NCI-H1105 (cell line): ENCODE data around the gene TUBA4B.

Experiments
- DNase-seq: peaks from one replicate; lab custom pipeline; 2025; lab: John Stamatoyannopoulos, UW

TUBA4B gene

DNA sequence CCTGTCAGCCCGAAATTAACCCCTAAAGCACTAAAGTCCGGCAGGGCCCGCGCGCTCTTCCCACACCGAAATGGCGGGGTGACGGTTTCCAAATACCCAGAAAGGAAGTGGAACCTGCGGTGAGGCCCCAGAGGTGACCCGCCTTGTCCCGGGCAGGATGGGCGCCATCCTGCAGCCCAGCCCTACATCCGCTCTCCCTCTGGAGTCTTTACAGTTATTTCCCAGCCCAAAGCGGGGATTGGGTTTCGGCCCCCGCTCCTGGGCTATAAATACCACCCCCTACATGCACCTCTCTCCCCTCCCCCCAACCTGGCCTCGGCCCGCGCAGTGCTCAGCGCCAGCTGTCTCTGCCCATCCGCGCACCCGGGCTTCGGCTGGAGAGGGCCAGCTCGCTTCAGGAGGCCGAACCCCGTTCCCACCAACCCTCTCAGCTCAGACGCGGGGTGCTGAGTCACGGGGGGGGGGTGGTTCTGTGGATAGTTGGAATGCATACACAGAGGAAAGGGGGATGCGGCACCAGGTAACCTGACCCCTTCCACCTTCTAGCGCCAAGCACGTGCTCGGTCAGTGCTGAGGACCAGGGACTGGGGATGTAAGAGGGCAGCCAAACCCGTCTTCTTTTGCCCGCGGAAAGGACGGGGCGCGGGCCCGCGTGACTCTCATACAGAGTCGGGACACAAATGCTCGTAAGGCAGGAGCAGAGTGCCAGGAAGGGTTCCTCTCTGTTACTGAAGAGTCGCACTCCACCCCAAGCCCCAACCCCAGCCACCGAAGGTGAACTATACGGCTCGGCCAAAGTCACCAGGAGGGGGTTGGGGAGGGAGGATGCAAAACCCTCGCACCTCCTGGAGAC, at the start of gene TUBA4B:
Gene TUBA4B (plus strand): TSS at position 344 of the 853 bp plus-strand sequence. CDS start 165 bp downstream, at position 509.
- DNase-seq, result no peak

DNA sequence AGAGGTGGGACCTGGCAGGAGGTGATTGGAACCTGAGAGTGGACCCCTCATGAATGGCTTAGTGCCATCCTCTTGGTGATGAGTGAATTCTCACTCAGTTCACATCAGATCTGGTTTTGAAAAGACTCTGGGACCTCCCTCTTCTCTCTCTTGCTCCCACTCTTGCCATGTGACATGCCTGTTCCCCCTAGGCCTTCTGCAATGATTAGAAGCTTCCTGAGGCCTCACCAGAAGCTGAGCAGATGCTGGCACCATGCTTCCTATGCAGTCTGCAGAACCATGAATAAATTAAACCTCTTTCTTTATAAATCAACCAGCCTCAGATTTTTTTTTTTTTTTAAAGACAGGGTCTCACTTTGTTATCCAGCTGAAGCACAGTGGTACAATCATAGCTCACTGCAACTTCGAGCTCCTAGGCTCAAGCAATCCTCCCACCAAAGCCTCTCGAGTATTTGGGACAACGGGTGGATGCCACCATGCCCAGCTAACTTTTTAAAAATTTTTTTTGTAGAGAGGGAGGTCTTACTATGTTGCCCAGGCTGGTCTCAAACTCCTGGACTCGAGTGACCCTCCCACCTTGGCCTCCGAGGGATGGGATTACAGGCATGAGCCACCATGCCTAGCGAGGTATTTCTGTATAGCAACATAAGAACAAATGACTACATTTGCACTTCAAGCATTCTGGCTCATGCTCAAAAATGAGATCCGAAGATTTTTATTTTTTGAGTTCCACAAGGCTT, 48.4 kb upstream of the TUBA4B start:
- no peak for DNase-seq

DNA sequence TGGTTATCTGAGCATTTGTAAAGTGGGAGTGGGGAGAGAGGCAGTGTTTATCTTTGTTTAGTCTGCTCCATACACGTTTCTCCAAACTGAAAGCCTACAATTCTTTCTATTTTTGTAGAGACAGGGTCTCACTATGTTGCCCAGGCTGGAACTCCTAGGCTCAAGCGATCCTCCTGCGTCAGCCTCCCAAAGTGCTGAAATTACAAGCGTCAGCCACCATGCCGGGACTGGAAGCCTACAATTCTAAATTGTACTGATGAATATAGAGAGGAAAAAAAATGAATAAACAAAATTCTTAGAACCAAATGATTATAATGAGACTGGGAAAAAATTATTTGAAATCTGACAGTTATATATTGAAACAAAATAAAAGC, 47.9 kb upstream of the TUBA4B start:
- DNase-seq, result no peak

DNA sequence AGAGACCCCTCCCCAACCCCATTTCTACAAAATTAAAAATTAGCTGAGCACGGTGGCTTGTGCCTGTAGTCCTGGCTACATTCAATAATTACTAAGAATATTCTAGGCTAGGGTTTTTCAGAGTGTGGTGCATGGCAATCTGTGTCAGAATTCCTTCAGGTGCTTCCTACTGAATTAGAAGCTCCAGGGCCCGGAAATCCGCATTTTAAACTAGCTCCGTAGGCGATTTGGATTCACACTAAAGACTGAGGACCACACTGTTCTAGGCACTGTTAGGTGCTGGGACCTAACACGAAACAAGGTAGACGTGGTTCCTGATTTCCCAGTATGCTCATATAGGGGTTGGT, 47.1 kb upstream of the TUBA4B start:
- no peak for DNase-seq

DNA sequence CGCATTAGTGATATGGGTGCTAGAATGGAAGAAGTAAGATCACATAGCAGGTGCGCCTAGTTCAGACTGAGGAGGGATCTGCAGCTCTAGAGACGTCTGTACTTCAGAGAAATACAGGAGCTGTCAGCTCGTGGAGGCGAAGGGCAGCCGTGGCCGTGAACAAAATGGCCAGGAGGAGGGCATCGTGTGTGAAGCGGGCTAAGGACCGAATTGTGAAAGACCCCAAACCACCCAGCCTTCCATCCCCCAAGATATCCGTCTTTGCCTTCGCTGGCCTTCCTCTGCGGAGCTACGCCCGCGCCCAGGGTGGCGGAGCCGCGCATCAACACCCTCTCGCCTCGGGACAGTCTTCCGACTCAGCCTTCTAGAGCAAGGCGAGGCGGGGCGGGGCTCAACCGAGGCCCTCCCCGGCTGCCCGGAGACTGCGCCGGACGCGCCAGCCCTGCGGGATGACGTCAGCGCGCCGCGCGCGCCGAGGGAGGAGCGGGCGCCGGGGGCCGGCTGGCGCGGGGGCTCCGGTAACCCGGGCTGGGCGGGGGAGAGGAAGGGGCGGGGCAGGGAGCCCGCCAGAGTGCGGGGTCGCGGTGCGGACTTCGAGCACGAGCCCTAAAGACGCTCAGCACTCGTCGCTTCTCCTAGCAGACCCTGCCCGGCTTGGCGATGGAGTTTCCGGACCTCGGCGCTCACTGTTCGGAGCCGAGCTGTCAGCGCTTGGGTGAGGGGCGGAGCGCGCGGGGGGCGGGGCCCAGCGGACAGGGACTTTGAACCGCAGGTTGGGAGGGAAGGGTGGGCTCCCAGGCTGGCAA, 46.5 kb upstream of the TUBA4B start, which contains the start of gene ZFAND2B:
Gene ZFAND2B (plus strand): TSS at position 455 of the 806 bp plus-strand sequence. CDS start 206 bp downstream, at position 661.
- peak; percentile 89 for DNase-seq

DNA sequence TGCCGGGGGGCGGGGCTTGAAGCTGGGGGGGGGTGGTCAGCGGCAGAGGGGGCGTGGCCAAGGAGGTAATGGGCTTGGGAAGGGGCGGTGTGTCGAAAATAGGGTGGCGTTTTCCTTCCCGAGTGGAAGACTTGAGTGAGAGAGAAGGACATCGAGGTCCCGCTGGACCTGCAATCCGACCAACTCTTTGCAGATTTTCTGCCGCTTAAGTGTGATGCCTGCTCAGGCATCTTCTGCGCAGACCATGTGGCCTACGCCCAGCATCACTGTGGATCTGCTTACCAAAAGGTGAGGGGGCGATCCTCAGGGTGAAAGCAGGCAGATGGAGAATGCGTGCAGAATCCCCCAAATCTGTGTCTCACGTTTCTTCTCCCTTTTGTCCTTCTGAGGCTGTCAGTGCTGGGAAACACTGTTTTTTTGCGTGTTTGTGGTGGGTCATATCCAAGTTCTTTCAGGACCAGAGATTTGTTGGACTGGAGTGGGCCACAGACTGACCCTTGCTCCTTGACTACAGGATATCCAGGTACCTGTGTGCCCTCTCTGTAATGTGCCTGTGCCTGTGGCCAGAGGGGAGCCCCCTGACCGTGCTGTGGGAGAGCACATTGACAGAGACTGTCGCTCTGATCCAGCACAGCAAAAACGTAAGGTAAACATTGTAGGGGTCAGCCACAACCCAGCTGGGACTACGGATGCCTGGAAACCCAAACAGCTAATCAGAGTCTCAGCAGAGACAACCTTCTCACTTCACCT, 45.7 kb upstream of the TUBA4B start:
- DNase-seq, result no peak

DNA sequence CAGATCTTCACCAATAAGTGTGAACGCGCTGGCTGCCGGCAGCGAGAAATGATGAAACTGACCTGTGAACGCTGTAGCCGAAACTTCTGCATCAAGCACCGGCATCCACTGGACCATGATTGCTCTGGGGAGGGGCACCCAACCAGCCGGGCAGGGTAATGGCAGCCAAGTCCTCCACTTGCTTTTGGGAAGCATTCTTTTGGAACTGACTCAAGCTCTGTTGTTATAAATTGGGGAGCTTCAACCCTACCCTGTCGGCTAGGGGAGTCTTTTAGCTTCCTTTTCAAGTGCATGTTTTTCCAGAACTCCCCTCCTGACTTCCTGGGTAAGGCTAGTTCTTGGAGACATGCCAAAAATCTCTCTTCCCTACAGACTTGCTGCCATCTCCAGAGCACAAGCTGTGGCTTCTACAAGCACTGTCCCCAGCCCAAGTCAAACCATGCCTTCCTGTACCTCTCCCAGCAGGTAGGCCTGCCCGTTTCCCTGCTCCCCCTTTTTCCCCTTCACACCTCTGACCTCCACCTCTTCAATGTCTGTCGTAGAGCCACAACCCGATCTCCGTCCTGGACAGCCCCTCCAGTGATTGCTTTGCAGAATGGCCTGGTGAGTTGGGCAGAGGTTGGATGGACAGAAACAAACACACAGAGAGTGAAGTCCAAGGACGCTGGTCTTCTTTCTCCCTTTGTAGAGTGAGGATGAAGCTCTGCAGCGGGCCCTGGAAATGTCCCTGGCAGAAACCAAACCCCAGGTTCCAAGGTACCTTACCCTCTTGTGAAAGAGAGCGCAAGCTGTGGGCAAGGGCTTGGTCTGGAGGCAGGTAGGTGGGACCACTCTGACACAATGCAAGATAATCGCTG, 44.9 kb upstream of the TUBA4B start:
- peak; percentile 19 for DNase-seq

DNA sequence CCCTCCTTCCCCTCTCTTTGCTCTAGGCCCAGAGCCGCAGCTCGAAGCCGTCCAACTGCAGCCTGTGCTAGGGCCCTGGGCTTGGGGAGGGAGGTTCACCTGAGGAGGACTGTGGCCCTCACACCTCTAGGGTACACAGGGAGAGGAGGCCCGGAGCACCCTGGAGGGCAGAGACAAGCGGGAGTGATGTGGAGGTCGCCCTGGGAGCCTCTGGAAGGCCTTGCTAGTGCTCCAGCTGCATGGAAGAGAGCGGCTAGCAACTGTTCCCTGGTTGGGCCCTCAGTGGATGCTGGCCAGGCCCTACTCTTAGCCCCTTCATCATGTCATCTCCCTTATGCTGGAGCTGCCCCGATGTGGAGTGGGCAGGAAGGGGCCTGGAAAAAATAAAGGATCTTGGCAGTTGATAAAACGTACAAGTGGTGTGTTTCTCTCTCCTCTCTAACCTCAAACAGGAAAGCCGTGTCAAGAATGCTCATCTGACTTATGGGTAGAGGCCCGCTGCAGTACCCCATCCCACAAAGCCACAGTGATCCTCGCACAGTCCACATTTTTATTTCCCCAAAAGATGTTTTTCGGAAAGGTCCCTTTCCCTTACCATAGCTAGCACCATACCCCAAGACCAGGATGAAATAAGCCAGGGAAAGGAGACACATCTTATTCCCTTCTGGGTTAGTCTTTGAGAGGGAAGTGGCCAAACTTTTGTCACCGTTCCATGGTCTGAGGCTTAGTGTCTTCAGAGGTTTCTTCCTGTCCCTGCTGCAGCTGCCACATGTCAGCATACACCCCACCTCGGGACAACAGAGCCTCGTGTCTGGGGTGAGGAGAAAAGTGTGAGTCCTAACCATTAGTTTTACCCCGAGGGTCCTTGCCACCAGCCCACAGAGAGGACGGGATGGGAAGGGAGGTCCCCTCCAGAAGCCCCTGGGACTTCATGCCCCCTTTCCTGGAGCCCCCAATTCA, 43.5 kb upstream of the TUBA4B start:
- DNase-seq, result no peak

DNA sequence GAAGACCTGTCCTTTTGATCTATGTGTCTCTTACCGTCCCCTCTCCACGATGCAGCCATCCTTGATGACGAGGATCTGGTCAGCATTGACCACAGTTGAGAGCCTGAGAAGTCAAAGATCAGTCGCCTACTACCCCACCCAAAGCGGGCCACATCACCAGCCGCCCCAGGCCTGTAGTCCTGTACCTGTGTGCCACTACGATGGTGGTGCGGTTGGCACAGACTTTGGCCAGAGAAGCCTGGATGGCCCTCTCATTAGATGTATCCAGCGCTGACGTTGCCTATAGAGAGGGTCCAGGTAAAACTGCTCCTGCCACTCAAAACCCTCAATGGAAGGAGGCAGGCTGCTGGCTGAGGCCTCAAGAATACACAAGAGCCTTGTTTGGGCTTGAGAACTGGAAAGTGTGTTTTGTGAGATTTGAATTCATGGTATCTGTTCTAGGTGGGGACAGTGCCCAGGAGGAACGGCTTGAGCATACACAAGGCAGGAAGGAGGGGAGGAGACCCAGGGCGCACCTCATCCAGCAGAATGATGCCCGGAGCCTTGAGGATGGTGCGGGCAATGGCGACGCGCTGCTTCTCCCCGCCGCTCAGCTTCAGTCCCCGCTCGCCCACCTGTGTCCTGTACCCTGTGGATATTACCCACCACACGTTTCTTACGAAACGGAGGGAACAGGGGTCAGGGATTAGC, 42.7 kb upstream of the TUBA4B start:
- DNase-seq, result no peak

DNA sequence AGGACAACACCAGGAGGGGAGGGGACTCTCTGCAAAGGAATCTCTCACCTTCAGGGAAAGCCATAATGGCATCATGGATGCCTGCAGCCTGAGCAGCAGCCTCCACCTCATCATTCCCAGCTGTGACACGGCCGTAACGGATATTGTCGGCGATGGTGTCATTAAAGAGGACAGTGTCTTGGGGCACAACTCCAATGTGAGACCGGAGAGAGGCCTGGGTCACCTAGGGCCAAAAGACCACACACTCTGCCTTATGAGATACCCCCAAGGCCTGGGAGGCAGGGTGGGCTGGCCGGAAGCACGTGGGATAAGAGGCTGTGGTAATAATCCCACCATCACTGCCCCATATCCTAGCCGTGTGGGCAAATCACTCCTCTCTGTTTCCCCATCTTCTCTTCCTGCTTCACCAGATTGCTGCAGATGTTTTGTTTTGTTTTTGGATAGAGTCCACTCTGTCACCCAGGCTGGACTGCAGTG, 42.1 kb upstream of the TUBA4B start:
- DNase-seq, result no peak

DNA sequence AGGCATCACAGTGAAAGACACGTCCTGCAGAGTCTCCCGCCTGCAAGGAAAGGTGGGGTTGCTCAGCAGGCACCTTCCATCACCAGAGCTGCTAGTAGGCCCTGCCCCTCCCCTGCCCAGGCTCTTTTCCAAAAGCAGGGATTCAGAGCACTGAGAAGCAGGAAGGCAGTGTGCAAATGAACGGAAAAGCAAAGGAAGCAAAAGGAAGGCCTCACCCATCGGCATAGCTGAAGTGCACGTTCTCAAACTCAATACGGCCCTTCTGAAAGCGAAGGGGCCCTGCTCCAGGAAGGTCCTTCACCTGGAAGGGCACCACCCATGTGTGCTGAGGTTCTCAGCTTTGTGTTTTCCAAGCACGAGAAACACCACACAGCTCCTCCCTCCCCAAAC, 40.0 kb upstream of the TUBA4B start:
- no peak for DNase-seq

DNA sequence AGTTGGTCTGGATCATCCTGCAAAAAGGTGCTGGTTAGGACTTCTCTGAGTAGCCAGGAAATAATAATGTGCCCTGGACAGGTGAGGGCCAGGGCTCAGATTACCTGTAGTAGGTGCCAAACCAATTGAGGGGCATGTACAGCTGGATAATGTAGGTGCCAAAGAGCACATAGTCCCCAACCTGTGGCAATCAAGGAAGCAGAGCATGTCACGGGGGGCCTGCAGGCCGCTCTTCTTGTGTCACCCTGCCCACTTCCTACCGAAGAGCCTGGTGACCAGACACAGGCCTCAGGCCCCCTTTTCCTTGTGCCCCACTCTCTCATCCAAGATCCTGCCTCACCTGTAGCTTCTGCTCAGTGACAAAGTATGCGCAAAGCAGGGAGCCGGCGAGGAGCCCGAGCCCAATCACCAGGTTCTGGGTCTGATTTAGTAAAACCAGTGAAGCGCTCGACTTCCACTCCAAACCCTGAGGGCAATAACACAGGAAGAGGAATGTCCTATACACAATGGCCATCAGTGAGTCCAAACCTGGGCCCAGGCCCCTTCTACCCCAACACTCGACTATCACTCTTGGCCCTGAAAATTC, 39.5 kb upstream of the TUBA4B start:
- no peak for DNase-seq

DNA sequence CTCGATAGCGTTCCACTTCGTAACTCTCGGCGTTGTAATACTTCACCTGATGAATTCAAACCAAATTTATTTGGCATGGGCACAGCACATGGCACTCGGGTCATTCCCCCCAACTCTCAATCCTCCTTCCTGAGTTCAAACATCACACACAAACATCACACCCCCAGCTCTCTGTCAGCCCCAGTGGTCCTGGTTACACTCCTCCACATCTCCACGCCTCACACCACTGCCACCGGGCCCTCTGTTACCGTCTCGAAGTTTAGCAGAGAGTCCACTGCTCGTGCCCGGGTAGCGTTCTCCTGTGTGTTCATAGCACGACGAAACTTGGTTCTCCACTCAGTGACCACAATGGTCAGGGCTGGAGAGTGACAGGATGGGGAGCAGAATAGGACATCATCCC, 38.9 kb upstream of the TUBA4B start:
- DNase-seq, result no peak

DNA sequence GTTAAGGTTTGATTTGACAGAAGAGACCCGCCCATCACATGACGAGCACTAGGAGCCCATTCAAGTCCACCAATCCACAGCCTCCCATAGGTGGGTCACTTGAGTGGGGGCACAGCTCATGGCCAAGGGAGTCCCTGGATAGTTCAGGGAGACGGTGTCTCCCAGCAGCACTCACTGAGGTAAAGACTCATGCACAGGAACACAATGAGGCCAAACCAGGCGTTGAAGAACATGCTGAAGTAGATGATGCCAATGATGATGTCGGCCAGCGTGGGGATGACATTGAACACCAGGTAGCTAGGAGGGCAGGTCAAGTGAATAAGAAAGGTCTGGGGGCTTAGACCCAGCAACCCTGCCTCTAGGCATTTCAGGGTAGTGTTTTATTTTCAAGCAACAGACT, 38.3 kb upstream of the TUBA4B start:
- no peak for DNase-seq

DNA sequence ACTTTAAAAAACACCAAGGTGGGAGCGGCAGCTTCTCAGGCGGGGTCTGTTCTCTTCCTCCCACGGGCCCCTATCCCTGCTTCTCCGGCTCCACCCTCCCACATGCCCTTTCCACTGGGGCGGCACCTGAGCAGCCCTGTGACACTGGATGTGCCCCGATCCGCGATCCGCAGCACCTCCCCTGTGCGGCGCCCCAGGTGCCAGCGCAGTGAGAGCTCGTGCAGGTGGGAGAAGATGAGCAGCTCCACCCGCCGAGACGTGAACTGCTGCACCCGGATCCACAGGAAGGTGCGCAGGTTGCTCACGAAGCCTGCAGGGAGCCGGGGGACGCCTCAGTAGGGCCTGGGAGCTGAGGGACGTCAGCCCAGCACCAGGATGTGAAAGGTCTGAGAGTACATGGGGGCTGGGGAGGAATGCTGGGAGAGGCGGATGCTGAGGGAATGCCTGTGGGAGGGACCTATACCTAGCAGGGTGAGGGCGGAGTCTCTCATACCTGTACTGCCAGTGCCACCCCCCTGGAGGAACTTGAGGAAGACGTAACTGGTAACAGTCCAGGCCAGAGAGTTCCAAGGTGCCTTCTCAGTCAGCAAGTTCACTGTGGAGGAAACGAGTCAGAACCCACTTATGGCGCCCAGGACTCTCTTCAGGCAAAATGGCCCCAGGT, 37.0 kb upstream of the TUBA4B start:
- DNase-seq, result no peak

DNA sequence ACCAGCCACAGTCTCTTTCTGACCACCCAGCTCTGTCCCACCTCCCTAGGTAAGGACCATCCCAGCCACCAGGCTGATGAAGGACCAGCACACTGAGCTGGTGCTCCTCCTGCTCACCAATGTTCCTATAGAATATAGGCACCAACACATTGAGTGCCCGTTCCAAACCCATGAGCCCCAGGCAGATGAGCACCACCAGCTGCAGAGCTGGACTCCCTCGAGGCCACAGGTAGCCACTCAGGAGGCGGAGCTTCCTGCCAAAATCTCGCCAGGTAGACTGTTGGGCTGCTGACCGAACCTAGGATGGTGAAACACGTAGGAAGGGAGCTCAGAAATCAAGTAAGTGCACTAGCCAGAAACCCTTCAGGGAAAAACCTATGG, 36.5 kb upstream of the TUBA4B start:
- no peak for DNase-seq

DNA sequence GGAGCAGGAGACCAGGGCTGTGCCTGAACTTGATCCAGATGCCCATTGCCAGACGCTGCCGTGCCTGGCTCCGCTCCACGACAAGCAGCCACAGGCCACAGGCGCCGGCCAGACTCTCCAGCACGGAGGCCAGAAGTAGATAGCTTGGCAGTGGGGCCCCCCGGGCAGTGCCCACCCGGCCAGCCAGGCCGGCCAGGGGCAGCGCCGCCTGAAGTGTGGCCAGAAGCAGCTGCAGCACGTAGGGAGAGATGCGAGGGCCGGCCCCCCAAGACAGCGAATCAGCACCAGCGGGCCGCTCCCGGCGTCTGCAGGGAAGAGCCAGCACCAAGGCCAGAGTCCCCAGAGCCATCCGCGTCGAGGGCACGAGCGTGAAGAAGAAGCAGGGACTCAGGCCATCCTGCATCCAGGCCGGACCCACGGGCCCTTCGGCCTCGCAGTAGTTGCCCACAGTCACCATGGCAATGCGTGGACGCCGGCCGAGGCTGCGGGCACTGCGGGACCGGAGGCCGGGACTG, 34.8 kb upstream of the TUBA4B start:
- DNase-seq, result peak; percentile 16
